GM12801 (cell line): Measurements from ENCODE around the gene MR1.

Experiments used
- TF ChIP-seq, protein P1 (sequence below): IDR thresholded peaks from one replicate; pipeline ENCODE4 v1.5.1; 2011; ENCODE audit warnings: control low read depth; ENCODE audit not compliant: insufficient read length; ENCODE audit errors: extremely low read depth

Gene MR1

GRCh38 chr1:181097242-181097641 lies 63.5 kb downstream of the MR1 start:
- TF ChIP-seq, protein P1, sequence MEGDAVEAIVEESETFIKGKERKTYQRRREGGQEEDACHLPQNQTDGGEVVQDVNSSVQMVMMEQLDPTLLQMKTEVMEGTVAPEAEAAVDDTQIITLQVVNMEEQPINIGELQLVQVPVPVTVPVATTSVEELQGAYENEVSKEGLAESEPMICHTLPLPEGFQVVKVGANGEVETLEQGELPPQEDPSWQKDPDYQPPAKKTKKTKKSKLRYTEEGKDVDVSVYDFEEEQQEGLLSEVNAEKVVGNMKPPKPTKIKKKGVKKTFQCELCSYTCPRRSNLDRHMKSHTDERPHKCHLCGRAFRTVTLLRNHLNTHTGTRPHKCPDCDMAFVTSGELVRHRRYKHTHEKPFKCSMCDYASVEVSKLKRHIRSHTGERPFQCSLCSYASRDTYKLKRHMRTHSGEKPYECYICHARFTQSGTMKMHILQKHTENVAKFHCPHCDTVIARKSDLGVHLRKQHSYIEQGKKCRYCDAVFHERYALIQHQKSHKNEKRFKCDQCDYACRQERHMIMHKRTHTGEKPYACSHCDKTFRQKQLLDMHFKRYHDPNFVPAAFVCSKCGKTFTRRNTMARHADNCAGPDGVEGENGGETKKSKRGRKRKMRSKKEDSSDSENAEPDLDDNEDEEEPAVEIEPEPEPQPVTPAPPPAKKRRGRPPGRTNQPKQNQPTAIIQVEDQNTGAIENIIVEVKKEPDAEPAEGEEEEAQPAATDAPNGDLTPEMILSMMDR = no peak

GRCh38 chr1:181099152-181100014 lies 65.6 kb downstream of the MR1 start:
- TF ChIP-seq, protein P1 = no peak

DNA sequence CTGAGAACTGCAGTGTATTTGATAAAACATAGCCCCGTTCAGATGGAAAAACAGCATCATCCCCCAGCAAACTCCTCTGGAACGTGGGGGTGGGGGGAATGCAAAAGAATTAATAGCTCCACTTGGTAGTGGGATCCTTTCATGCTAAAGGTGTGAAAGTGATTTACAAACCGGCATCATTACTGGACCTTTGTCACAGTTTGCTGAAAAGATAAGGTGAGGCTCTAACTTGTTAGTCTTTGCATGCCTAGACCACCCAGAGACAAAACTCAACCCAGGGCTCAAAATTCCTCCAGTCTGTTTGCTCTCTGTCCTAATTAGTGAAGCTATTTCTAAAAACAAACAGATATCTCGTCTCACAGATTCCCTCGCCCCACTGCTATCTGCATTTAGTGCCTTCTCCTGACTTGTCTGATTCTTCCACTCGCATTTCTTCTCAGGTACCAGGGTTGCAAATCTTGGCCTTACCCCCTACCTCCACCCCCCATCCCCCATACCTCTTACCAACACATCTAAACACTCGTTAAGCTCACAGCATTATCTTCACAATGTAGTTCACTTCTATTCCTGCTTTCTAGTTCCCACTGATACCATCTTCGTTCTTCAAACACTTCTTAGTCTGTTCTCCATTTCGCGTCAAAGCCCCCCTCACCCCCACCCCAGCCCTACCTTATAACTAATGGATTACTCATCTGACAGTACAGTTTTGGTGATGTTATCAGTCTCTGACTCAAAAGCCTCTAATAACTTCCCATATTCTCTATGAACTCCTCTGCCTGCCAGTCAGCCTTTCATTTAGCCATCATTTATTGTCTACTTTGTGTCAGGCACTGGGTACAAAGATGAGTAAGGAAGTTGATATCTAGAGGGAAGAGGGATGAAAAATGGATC lies 66.5 kb downstream of the MR1 start:
- TF ChIP-seq, protein P1 = no peak

DNA sequence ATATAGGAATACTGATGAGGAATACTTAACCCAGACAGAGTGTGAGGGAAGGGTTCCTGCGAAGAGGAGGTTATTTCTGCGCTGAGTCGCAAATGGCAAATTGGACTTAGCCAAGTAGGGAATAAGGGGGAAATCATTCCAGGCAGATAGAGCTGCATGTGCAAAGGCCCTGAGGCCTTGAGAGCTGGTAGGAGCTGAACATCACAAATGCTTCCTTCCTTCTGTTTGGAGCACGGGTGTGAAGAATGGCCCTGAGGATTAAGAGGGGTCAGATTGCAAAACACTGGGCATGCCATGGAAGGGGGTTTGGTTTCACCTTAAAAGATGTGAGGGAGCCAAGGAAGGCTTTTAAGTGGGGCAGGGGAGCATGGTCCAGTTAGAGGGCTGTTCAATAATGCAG lies 67.2 kb downstream of the MR1 start:
- TF ChIP-seq, protein P1 = no peak

- TF ChIP-seq, protein P1 = no peak
These were observed 67.9 kb downstream of the MR1 start for GRCh38 chr1:181101581-181102226.

- TF ChIP-seq, protein P1 = no peak
These were observed 69.1 kb downstream of the MR1 start for GRCh38 chr1:181102841-181103240.

GRCh38 chr1:181103399-181103798 lies 69.6 kb downstream of the MR1 start:
- TF ChIP-seq, protein P1 = no peak
